GM18951 (cell line): ENCODE data around the gene RXFP1.

ENCODE experiments used
- POLR2A ChIP-seq: IDR thresholded peaks from 4 replicates; pipeline ENCODE4 v1.6.1; 2011; ENCODE audit warnings: mild to moderate bottlenecking; ENCODE audit not compliant: insufficient read length, insufficient read depth; ENCODE audit errors: extremely low read depth
- in situ Hi-C: fragments of 300-500 bp; cut with MboI; formaldehyde crosslinking; loops from one replicate; pipeline ENCODE4 v1.12.0; 2022; ENCODE audit warnings: low sequenced_read_pairs, mixed read lengths, inconsistent platforms; ENCODE audit not compliant: unreplicated experiment

Gene RXFP1

DNA sequence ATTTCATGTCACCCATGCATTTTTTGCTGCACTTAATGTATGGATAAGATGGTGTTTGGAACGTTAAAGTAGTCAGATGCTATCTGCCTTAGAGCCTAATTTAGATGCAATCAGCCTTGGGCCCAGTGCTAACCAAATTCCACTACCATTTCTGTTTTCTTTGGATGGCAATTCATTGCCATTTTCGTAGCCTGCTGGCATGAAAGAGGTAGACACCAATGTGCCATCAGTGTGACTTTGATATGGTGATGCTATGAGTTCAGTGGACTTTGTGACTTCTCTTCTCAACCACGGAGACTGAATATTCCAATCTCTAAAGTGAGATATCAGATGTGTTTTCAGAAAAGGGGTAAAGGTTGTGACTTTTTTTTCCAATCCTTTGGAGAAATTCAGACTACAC lies 152.0 kb downstream of the RXFP1 start:
- TF ChIP-seq POLR2A = no peak
- in situ Hi-C loops = no loop called here

DNA sequence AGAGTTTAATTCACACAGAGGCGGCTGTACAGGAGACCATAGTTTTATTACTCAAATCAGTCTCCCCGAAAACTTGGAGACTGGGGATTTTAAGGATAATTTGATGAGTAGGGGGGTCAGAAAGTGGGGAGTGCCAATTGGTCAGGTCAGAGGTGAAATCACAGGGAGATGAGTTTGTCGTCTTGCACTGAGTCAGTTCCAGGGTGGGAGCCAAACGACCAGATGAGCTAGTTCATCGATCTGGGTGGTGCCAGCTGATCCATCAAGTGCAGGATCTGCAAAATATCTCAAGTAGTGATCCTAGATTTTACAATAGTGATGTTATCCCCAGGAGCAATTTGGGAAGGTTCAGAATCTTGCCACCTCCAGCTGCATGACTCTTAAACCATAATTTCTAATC lies 154.4 kb downstream of the RXFP1 start:
- in situ Hi-C loops = no loop called here

DNA sequence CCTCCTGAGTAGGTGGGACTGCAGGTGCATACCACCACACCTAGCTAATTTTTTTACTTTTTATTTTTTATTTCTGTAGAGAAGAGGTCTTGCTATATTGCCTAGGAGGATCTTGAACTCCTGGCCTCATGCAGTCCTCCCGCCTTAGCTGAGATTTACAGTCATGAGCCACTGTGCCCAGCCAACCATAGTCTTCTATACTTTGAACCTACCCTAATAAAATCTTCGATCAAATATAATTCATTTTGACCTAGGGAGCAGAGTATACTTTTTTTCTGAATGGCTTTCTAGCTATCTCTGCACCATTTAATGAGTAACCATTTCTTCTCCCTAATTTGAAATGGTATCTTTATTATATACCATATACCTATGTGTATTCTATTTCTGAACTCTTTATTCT lies 157.1 kb downstream of the RXFP1 start:
- TF ChIP-seq POLR2A = no peak
- in situ Hi-C loops = no loop called here

More for the DNA sequence above, 154.4 kb downstream of the RXFP1 start:
- no peak for TF ChIP-seq POLR2A

- in situ Hi-C loops = no loop called here
- TF ChIP-seq POLR2A = no peak
These were observed 159.9 kb downstream of the RXFP1 start for GRCh38 chr4:158681629-158682028.

- TF ChIP-seq POLR2A = no peak
These were observed 160.4 kb downstream of the RXFP1 start for GRCh38 chr4:158682066-158682465.

GRCh38 chr4:158688813-158689212 lies 167.1 kb downstream of the RXFP1 start:
- no peak for TF ChIP-seq POLR2A
- in situ Hi-C loops = no loop called here

More at GRCh38 chr4:158682066-158682465, 160.4 kb downstream of the RXFP1 start:
- in situ Hi-C loops = no loop called here
